Omental fat pad (tissue), 4 donors: Measurements from ENCODE around the gene GLRX2. TPM values are rescaled to one million over a fixed set of nuclear protein-coding genes. Genes with fewer than 3 reads are reported as not detected.

Experiments used
- ATAC-seq: fragments of 150-250 bp; one replicate; pipeline ENCODE4 v1.9.1; 2016; ENCODE audit warnings: mild to moderate bottlenecking, moderate library complexity; ENCODE audit not compliant: low FRiP score
- DNase-seq: peaks from one replicate; pipeline ENCODE4 v3.0.0-alpha.2; 2019; ENCODE audit warnings: low spot score
- total RNA-seq, 4 donors: library from RNA; depleted of rRNA; stranded (reverse); fragments of >200 nt; gene quantifications; one replicate each; pipeline ENCODE4 v1.1.0, GENCODE V29; 2016
- TF ChIP-seq, protein P1 (sequence below), 3 donors: fragments of 450-650 bp; IDR thresholded peaks; one replicate each; pipeline ENCODE4 v1.5.1; 2016 to 2017; ENCODE audit warnings: antibody characterized with exemption in 3 of 3, mild to moderate bottlenecking in 3 of 3, moderate library complexity in 2 of 3

Gene GLRX2
- total RNA-seq, 4 donors from 2014 or later: 6.1 to 12.6 (median 8.7) TPM

GRCh38 chr1:193066606-193067005 lies 38.6 kb downstream of the GLRX2 start:
- no peak for ATAC-seq
- no peak for DNase-seq
- TF ChIP-seq, protein P1, sequence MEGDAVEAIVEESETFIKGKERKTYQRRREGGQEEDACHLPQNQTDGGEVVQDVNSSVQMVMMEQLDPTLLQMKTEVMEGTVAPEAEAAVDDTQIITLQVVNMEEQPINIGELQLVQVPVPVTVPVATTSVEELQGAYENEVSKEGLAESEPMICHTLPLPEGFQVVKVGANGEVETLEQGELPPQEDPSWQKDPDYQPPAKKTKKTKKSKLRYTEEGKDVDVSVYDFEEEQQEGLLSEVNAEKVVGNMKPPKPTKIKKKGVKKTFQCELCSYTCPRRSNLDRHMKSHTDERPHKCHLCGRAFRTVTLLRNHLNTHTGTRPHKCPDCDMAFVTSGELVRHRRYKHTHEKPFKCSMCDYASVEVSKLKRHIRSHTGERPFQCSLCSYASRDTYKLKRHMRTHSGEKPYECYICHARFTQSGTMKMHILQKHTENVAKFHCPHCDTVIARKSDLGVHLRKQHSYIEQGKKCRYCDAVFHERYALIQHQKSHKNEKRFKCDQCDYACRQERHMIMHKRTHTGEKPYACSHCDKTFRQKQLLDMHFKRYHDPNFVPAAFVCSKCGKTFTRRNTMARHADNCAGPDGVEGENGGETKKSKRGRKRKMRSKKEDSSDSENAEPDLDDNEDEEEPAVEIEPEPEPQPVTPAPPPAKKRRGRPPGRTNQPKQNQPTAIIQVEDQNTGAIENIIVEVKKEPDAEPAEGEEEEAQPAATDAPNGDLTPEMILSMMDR (IDR thresholded peaks at IDR 0.05): no peak

DNA sequence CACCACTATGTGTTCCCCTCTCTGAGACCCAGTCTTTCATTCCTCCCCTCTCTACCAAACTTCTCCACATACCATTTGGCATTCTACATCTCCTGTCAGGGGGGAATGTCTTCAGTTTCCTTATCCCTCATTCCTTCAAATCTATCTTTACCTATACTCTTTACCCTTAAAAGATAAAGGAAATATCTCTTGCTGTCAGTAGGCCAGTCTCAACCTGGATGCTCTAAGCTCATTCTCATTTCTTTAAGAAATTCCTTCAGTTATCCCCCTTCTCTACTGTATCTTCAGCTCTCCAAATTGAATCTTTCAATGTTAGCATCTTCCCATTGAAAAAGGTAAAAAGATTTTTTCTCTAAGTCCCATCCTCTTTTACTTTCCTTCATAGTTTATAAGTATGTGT lies 39.3 kb downstream of the GLRX2 start:
- DNase-seq (no peak), ATAC-seq (no peak)
- TF ChIP-seq, protein P1 (IDR thresholded peaks at IDR 0.05): no peak

DNA sequence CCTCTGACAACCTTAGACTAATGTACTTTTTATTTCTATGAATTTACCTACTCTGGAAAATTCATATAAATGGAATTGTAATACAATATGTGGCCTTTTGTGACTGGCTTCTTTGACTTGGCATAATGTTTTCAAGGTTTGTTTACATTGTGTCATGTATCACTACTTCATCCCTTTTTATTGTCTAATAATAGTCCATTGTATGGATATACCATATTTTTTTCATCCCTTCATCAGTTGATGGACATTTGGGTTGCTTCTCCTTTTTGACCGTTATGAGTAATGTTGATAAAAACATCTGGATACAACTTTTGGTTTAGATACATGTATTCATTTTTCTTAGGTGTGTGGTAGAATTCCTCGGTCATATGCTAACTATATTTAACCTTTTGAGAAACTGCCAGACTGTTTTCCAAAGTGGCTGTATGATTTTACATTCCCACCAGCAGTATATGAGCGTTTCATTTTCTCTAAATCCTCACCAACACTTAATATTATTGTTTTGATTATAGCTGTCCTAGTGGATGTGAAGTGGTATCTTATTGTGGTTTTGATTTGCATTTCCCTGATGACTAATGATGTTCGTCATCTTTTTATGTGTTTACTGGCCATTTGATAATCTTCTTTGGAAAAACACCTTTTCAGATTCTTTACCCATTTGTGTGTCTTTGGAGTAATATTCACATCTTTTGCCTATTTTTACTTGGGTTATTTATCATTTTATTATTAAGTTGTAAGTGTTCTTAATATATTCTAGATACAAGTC lies 42.3 kb downstream of the GLRX2 start:
- no peak for ATAC-seq

DNA sequence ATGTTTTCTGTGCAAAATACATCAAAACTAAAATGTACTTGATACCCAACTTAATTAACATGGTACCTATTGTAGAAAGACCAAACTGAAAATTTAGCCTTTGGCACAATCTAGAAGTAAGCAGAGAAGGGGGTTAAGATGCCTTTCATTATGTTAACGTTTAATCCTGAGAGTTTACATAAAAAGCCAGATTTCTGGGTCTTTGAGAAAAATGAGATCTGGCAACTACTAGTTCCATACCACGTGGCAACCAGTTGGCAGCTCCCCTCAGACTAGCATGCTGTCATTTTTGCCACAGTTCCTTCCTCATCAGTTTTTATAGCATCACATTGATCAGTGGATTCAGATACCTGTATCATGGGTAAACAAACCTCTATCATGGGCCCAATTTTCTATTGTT lies 44.3 kb downstream of the GLRX2 start:
- DNase-seq (no peak), ATAC-seq (no peak)
- TF ChIP-seq, protein P1 (IDR thresholded peaks at IDR 0.05): no peak

More for the DNA sequence above, 42.3 kb downstream of the GLRX2 start:
- DNase-seq: no peak
- TF ChIP-seq, protein P1 (IDR thresholded peaks at IDR 0.05): no peak

- ATAC-seq (no peak), DNase-seq (no peak)
- TF ChIP-seq, protein P1 (IDR thresholded peaks at IDR 0.05): no peak
These were observed 44.8 kb downstream of the GLRX2 start for GRCh38 chr1:193060406-193060805.

GRCh38 chr1:193060115-193060403 lies 45.2 kb downstream of the GLRX2 start:
- ATAC-seq (no peak), DNase-seq (no peak)
- TF ChIP-seq, protein P1 (IDR thresholded peaks at IDR 0.05): no peak
